ENCODE results near the gene TAF1.
"Not testable (repeated sequence)": the region's sequence is repeated elsewhere in the genome, so short reads cannot be mapped to it uniquely, and the experiment has no call there.

TAF1 gene

DNA sequence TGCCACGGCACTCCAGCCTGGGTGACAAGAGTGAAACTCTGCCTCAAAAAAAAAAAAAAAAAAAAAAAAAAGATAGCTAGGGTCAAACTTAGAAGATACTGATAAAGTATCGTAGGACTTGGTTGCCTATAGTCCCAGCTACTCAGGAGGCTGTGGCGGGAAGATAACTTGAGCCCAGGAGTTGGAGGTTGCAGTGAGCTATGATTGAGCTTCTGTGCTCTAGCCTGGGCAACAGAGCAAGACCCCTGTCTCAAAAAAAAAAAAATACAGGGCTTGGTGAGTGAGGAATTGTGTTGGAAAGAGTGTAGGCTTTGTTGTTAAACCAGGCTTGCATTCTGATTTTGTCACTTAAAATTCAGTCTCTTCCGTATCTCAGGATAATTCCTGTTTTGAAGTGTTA, 6.2 kb downstream of the TAF1 start:
- no peak for DNase-seq (ENCODE audit: low read depth in 1 of 2, low spot score in 1 of 2)
- TF ChIP-seq JUND (IDR thresholded peaks at IDR 0.05; ENCODE audit: low read depth): no peak
- in situ Hi-C loops (cut with HindIII; ENCODE audit: low pct_unique_long_range_greater_than_20kb, low sequenced_read_pairs): no loop called here

DNA sequence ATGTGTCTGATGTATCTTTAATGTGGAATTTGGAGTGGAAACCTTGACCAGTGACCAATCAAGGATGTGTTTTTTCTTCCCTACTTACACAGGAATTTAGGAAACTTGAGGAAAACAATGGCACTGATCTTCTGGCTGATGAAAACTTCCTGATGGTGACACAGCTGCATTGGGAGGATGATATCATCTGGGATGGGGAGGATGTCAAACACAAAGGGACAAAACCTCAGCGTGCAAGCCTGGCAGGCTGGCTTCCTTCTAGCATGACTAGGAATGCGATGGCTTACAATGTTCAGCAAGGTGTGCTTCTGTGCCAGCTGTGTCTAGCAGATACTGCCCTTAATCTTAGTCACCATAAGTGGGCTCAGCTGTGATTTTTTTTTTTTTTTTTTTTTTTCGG, 12.6 kb downstream of the TAF1 start:
- DNase-seq (ENCODE audit: low read depth in 1 of 2, low spot score in 1 of 2): peak in 1 of 2 experiments; percentile 22
- TF ChIP-seq JUND (IDR thresholded peaks at IDR 0.05; ENCODE audit: low read depth): no peak
- in situ Hi-C loops (cut with HindIII; ENCODE audit: low pct_unique_long_range_greater_than_20kb, low sequenced_read_pairs): no loop called here

DNA sequence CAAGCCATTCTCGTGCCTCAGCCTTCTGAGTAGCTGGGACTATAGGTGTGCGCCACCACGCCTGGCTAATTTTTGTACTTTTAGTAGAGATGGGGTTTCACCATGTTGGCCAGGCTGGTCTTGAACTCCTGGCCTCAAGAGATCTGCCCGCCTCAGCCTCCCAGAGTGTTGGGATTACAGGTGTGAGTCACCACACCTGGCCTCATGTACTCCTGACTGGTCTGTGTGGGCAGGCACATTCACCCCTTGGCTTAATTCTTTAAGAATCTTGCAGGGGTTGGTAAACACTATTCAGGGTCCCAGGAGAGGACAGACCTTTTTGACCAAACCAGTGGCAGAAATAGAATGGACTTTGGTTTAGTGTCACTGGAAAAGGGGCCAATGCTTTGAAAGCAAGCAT, 25.6 kb downstream of the TAF1 start:
- in situ Hi-C loops (cut with HindIII; ENCODE audit: low pct_unique_long_range_greater_than_20kb, low sequenced_read_pairs); DNase-seq (ENCODE audit: low read depth in 1 of 2, low spot score in 1 of 2): not testable (repeated sequence)

DNA sequence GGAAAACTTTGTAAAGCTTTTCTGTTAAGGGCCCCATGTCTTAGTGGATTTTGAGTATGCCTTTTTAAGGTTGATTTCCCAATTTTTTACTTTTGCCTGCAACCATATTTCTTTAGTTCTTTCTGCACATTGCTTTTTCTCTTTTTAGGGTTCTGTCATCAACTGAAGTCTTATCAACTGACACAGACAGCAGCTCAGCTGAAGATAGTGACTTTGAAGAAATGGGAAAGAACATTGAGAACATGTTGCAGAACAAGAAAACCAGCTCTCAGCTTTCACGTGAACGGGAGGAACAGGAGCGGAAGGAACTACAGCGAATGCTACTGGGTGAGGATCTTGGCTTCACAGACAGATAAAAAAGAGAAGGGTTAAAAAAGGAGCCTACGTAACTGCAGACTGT, 27.8 kb downstream of the TAF1 start:
- TF ChIP-seq JUND (IDR thresholded peaks at IDR 0.05; ENCODE audit: low read depth): no peak
- in situ Hi-C loops (cut with HindIII; ENCODE audit: low pct_unique_long_range_greater_than_20kb, low sequenced_read_pairs): no loop called here
- DNase-seq (ENCODE audit: low read depth in 1 of 2, low spot score in 1 of 2): no peak

DNA sequence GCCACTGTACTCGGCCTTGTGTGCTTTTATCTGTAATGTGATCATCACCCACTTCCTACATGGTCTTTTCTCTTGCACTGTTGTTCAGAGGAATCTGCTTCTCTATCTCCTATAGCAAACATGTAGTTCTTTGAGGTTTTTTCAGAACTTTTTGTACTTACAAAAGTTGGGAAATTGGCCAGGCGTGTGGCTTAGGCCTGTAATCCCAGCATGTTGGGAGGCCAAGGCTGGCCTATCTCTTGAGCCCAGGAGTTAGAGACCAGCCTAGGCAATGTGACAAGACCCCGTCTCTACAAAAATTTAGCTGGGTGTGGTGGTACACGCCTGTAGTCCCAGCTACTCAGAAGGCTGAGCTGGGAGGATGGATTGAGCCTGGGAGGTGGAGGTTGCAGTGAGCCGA, 30.4 kb downstream of the TAF1 start:
- no peak for TF ChIP-seq JUND (IDR thresholded peaks at IDR 0.05; ENCODE audit: low read depth)
- no peak for DNase-seq (ENCODE audit: low read depth in 1 of 2, low spot score in 1 of 2)
- in situ Hi-C loops (cut with HindIII; ENCODE audit: low pct_unique_long_range_greater_than_20kb, low sequenced_read_pairs): no loop called here

DNA sequence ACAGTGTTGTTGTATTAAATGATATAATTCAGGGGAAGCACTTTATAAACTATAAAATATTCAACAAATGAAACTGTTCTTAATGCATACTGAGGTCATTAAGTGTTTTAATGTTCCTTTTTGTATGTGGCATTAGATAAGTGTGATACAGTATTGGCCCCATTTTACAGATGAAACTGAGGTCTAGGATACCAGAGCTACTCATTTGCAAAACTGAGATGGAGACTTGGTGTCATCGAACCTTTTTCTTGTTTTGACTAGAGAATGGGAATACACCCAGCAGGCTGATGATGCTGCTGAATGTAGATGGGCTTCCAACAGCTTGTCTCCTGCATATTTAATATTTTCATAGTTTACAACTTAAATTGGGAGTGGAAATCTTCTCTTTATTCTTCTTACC, 34.6 kb downstream of the TAF1 start:
- no peak for TF ChIP-seq JUND (IDR thresholded peaks at IDR 0.05; ENCODE audit: low read depth)
- no peak for DNase-seq (ENCODE audit: low read depth in 1 of 2, low spot score in 1 of 2)
- in situ Hi-C loops (cut with HindIII; ENCODE audit: low pct_unique_long_range_greater_than_20kb, low sequenced_read_pairs): no loop called here

DNA sequence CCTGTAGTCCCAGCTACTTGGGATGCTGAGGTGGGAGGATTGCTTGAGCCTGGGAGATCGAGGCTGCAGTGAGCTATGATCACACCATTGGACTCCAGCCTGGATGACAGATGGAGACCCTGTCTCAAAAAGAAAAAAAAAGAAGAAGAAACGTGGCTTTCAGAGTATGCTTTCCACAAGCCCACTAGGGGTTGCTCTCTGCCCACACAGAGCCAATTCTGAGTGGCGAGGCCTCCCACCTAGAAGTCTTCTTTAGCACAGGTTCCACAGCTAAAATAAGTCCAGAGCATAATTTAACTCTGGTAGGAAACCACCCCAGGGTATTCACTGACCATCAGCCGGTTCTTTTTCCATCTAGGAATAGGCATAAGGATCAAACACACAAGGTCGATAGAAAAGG, 50.1 kb downstream of the TAF1 start:
- in situ Hi-C loops (cut with HindIII; ENCODE audit: low pct_unique_long_range_greater_than_20kb, low sequenced_read_pairs); DNase-seq (ENCODE audit: low read depth in 1 of 2, low spot score in 1 of 2): not testable (repeated sequence)

DNA sequence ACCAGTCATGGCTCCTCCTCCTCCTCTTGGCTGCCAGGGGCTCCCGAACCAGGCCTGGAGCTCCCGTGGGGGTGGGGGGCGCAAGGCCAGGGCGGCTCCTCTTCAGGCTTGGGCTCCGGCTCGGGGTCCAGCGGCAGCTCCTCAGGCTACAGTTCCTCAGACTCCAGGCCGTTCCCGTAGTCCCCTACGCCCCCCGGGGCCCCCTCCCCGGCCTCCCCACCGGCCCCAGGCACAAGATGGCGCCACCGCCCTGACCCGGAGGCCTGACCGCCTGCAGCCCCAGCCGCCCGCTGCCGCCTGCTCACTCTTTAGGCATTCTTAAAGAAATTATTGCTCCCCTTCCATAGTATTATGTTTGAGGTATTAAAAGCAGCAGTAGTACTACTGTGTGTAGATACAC, 54.5 kb downstream of the TAF1 start:
- in situ Hi-C loops (cut with HindIII; ENCODE audit: low pct_unique_long_range_greater_than_20kb, low sequenced_read_pairs): no loop called here
- TF ChIP-seq JUND (IDR thresholded peaks at IDR 0.05; ENCODE audit: low read depth): no peak
- DNase-seq (ENCODE audit: low read depth in 1 of 2, low spot score in 1 of 2): no peak

DNA sequence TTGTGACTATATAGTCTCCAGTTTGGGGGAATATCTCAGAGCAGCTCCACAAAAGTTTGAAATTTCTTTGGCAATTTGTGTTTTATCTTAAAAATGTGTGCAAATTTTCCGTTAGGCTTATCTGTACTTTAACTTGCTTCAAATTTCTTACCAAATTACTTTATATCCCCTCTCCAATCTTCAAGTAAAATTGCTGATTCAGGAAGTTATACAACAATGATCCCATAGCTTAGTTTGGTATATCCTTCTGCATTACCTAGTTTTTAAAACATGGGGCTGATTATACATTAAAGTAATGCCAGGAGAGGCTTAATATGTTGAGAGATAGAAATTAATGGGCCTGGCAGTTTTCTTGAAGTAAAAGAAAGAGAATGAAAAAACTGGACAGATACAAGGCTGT, 66.6 kb downstream of the TAF1 start:
- DNase-seq (ENCODE audit: low read depth in 1 of 2, low spot score in 1 of 2): no peak
- no peak for TF ChIP-seq JUND (IDR thresholded peaks at IDR 0.05; ENCODE audit: low read depth)
- in situ Hi-C loops (cut with HindIII; ENCODE audit: low pct_unique_long_range_greater_than_20kb, low sequenced_read_pairs): no loop called here

DNA sequence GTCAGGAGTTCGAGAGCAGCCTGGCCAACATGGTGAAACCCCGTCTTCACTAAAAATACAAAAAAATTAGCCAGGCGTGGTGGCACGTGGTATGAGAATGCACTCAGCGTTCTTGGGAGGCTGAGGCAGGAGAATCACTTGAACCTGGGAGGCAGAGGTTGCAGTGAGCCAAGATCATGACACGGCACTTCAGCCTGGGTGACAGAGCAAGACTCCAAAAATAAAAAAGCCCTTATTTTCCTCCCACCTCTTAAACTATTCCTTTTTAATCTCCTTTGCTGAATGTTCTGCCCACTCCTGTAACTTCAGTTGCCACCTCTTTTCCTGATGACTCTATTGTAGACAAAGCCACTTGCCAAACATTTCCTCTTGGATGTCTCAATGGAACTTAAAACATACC, 72.6 kb downstream of the TAF1 start:
- in situ Hi-C loops (cut with HindIII; ENCODE audit: low pct_unique_long_range_greater_than_20kb, low sequenced_read_pairs): no loop called here
- no peak for DNase-seq (ENCODE audit: low read depth in 1 of 2, low spot score in 1 of 2)
- no peak for TF ChIP-seq JUND (IDR thresholded peaks at IDR 0.05; ENCODE audit: low read depth)

DNA sequence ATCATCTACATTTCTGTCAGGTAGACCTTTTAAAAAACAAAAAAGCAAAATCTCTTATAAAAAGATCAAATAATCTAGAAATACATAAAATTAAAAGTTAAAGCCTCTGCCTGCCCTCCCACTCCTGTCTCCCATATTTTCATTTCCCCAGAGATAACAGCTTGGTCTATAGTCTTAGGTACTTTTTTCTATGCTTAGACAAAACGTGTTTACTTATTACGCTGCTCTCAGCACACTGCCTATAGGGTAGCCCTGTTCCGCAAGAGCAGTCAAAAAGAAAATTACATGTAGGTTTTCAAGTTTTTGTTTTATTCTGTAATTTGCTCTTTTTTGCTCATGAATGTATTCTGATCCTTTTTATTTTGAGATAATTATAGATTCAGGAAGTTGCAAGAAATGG, 73.3 kb downstream of the TAF1 start:
- TF ChIP-seq JUND (IDR thresholded peaks at IDR 0.05; ENCODE audit: low read depth): no peak
- no peak for DNase-seq (ENCODE audit: low read depth in 1 of 2, low spot score in 1 of 2)
- in situ Hi-C loops (cut with HindIII; ENCODE audit: low pct_unique_long_range_greater_than_20kb, low sequenced_read_pairs): no loop called here

DNA sequence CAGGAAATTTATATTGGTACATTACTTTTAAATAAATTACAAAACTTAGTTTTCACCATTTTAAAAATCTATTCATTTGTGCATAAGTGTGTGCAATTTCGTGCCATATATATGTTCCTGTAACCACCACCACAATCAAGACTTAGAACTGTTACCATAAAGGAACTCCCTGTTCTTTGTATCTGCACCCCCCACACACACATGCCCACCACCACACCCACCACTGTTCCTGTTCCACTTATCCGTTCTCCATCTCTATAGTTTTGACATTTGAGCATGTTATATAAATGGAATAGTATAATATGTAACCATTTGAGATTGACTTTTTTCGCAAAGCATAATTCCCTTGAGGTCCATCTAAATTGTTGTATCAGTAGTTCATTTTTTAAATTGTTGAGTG, 73.7 kb downstream of the TAF1 start:
- in situ Hi-C loops (cut with HindIII; ENCODE audit: low pct_unique_long_range_greater_than_20kb, low sequenced_read_pairs): no loop called here
- no peak for TF ChIP-seq JUND (IDR thresholded peaks at IDR 0.05; ENCODE audit: low read depth)
- no peak for DNase-seq (ENCODE audit: low read depth in 1 of 2, low spot score in 1 of 2)

DNA sequence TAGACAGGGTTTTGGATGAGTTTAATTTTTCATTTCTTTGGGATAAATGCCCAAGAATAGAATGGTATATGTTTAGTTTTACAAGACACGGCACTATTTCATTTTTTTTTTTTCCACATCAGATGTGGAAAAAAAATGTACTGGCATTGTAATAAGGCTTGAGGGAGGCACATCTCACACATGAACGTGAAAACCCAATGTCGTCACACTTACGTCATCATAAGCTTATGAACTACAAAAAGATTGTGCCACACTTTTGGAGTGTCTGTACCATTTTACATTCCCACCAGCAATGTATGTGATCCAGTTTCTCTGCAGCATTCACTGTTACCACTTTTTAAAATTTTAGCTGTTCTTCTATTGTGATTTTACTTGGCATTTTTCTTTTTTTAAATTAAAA, 74.2 kb downstream of the TAF1 start:
- no peak for TF ChIP-seq JUND (IDR thresholded peaks at IDR 0.05; ENCODE audit: low read depth)
- in situ Hi-C loops (cut with HindIII; ENCODE audit: low pct_unique_long_range_greater_than_20kb, low sequenced_read_pairs): no loop called here
- DNase-seq (ENCODE audit: low read depth in 1 of 2, low spot score in 1 of 2): no peak

DNA sequence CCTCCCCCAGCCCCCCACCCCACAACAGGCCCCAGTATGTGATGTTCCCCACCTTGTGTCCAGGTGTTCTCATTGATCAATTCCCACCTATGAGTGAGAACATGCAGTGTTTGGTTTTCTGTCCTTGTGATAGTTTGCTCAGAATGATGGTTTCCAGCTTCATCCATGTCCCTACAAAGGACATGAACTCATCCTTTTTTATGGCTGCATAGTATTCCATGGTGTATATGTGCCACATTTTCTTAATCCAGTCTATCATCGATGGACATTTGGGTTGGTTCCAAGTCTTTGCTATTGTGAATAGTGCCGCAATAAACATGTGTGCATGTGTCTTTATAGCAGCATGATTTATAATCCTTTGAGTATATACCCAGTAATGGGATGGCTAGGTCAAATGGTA, 75.7 kb downstream of the TAF1 start:
- DNase-seq (ENCODE audit: low read depth in 1 of 2, low spot score in 1 of 2); in situ Hi-C loops (cut with HindIII; ENCODE audit: low pct_unique_long_range_greater_than_20kb, low sequenced_read_pairs): not testable (repeated sequence)

All from T47D (cell line).